PC-9 (cell line): ENCODE measurements around the gene ACADS.

ENCODE experiments used
- CTCF ChIP-seq: fragments of 200-600 bp; sonication (generic); conservative IDR thresholded peaks from 2 replicates; pipeline ENCODE4 v1.6.1; 2017; ENCODE audit warnings: mixed run types, antibody characterized with exemption, mild to moderate bottlenecking, moderate library complexity
- EZH2 ChIP-seq: fragments of 200-600 bp; sonication (generic); IDR thresholded peaks from 2 replicates; pipeline ENCODE4 v1.8.0; 2017; ENCODE audit warnings: antibody characterized with exemption, low read depth

DNA sequence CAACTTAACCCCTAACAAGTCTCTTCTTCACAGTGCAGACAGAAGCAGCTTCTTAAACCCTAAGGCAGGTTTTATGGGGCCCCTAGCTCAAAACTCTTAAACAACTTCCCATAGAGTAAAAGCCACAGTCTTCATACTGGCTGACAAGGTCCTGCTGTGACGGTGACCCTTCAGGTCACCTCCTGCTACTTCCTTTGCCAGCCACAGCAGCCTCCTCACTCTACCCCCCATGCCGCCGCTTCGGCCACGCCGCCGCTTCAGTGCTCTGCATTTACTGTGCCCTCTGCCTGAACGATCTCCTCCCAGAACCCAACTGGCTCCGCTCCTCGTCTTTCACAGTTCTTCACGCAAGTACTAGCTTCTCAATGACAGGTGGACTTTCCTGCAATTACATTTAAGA, 45.5 kb downstream of the ACADS start:
- TF ChIP-seq CTCF (no peak), EZH2 (no peak)
